Endothelial cell of umbilical vein (primary cell): ENCODE measurements around the gene MVB12B. TPM values are rescaled to one million over a fixed set of nuclear protein-coding genes. Genes with fewer than 3 reads are reported as not detected.
A peak's percentile ranks its signal among the peaks of the same experiment; 100 is the strongest.

ENCODE experiments used
- BruUV-seq: library from RNA; stranded (reverse); fragments of 400-500 nt; replicated peaks from 2 replicates; lab custom pipeline; 2021; lab: Mats Ljungman, UMichigan
- CTCF ChIA-PET: fragments of 300-600, 350-600 bp; sonication (Branson Sonifier 250); formaldehyde crosslinking; loops from one replicate; lab custom pipeline; 2021; ENCODE audit warnings: antibody characterized with exemption, inconsistent platforms; lab: Charles Lee
- POLR2A ChIA-PET: fragments of 300-600, 350-600 bp; sonication (Branson Sonifier 250); formaldehyde crosslinking; loops from one replicate; lab custom pipeline; 2021; ENCODE audit warnings: antibody characterized with exemption, inconsistent platforms; lab: Charles Lee
- DNase-seq: peaks from one replicate; pipeline ENCODE4 v3.0.0-alpha.2; 2011; ENCODE audit warnings: low read depth, low spot score
- FAIRE-seq: peaks from 2 replicates; lab custom pipeline; 2011; peaks lifted over from hg19 to GRCh38; lab: Jason Lieb, UNC
- H2AFZ ChIP-seq: 2 replicates; pipeline ENCODE4 v1.6.0; 2012; ENCODE audit warnings: low read depth, low read length, control low read depth, inconsistent platforms
- H3K27ac ChIP-seq: 2 replicates; pipeline ENCODE4 v1.5.1; 2011; ENCODE audit warnings: low read depth, mild to moderate bottlenecking, control low read depth, low read length, moderate library complexity; ENCODE audit not compliant: insufficient read depth
- H3K27me3 ChIP-seq, 2 experiments: 2 replicates each; pipeline versions ENCODE4 v1.6.0 to v1.6.1; 2011; ENCODE audit warnings: low read length in 2 of 2, mixed read lengths in 1 of 2; ENCODE audit not compliant: control insufficient read depth in 2 of 2, insufficient read depth in 2 of 2
- H3K36me3 ChIP-seq, 2 experiments: 2 replicates in 1 of 2; 3 replicates in 1 of 2; pipeline ENCODE4 v1.5.1; 2011; ENCODE audit warnings: low read length in 2 of 2, mild to moderate bottlenecking in 1 of 2, moderate library complexity in 1 of 2; ENCODE audit not compliant: control insufficient read depth in 2 of 2, insufficient read depth in 2 of 2; ENCODE audit errors: extremely low read depth in 1 of 2
- H3K4me1 ChIP-seq: 3 replicates; pipeline ENCODE4 v1.5.1; 2011; ENCODE audit warnings: mild to moderate bottlenecking, low read length; ENCODE audit not compliant: control insufficient read depth, insufficient read depth; ENCODE audit errors: extremely low read depth
- H3K4me2 ChIP-seq: 2 replicates; pipeline ENCODE4 v1.6.1; 2011; ENCODE audit warnings: low read length, control low read depth, mixed read lengths; ENCODE audit not compliant: insufficient read depth
- H3K4me3 ChIP-seq, 3 experiments: fragments of 200-600 bp in 1 of 3; sonication (generic), shearing (Covaris generic) in 1 of 3; replicated peaks in 1 of 3; 2 replicates each; pipeline ENCODE4 v1.5.1; 2011 to 2016; ENCODE audit warnings: control low read depth in 3 of 3, low read length in 3 of 3, mild to moderate bottlenecking in 2 of 3, inconsistent platforms in 1 of 3, low read depth in 1 of 3, moderate library complexity in 1 of 3; ENCODE audit not compliant: insufficient read depth in 1 of 3
- H3K79me2 ChIP-seq: 2 replicates; pipeline ENCODE4 v1.6.0; 2012; ENCODE audit warnings: low read length, inconsistent platforms; ENCODE audit not compliant: control insufficient read depth, insufficient read depth
- H3K9ac ChIP-seq: replicated peaks from 2 replicates; pipeline ENCODE3; 2011; ENCODE audit warnings: low read length, control low read depth; ENCODE audit not compliant: insufficient read depth; ENCODE audit errors: extremely low read depth
- H3K9me1 ChIP-seq: replicated peaks from 3 replicates; pipeline ENCODE4 v1.6.0; 2011; ENCODE audit warnings: mild to moderate bottlenecking, low read length; ENCODE audit not compliant: control insufficient read depth, insufficient read depth; ENCODE audit errors: extremely low read depth
- H3K9me3 ChIP-seq: replicated peaks from 2 replicates; pipeline ENCODE4 v1.5.1; 2012; ENCODE audit warnings: low read length, inconsistent platforms; ENCODE audit not compliant: control insufficient read depth, insufficient read depth
- H4K20me1 ChIP-seq: replicated peaks from 2 replicates; pipeline ENCODE3; 2011; ENCODE audit warnings: mild to moderate bottlenecking, low read length; ENCODE audit not compliant: control insufficient read depth, insufficient read depth; ENCODE audit errors: extremely low read depth
- CTCF ChIP-seq, 2 donors: IDR thresholded peaks; 1 replicate in 1 of 2; 2 replicates in 1 of 2; pipeline ENCODE4 v1.5.1; 2011; ENCODE audit warnings: low read length in 2 of 2, mild to moderate bottlenecking in 2 of 2, moderate library complexity in 2 of 2, control low read depth in 1 of 2, inconsistent platforms in 1 of 2, low read depth in 1 of 2; ENCODE audit not compliant: insufficient read depth in 1 of 2; ENCODE audit errors: extremely low read depth in 1 of 2
- EZH2 ChIP-seq: IDR thresholded peaks from 2 replicates; pipeline ENCODE4 v1.6.1; 2012; ENCODE audit warnings: borderline replicate concordance, low read depth, mild to moderate bottlenecking, moderate library complexity, low read length, inconsistent platforms; ENCODE audit not compliant: severe bottlenecking
- FOS ChIP-seq: IDR thresholded peaks from 2 replicates; pipeline ENCODE4 v1.6.1; 2011; ENCODE audit warnings: mild to moderate bottlenecking, low read length, moderate library complexity, borderline replicate concordance; ENCODE audit not compliant: insufficient read depth
- GATA2 ChIP-seq: IDR thresholded peaks from 2 replicates; pipeline ENCODE4 v1.7.0; 2011; ENCODE audit warnings: low read depth, mild to moderate bottlenecking, moderate library complexity, mixed read lengths, low read length; ENCODE audit not compliant: insufficient read length, insufficient read depth
- JUN ChIP-seq: IDR thresholded peaks from 2 replicates; pipeline ENCODE4 v1.6.1; 2011; ENCODE audit warnings: borderline replicate concordance, low read depth; ENCODE audit not compliant: insufficient read length, insufficient read depth
- MYC ChIP-seq: IDR thresholded peaks from one replicate; pipeline ENCODE4 v1.6.1; 2011; ENCODE audit warnings: mild to moderate bottlenecking, low read depth, low read length
- POLR2A ChIP-seq: IDR thresholded peaks from 2 replicates; pipeline ENCODE4 v1.6.1; 2012; ENCODE audit warnings: low read depth, mild to moderate bottlenecking, control low read depth, low read length
- POLR2AphosphoS5 ChIP-seq: IDR thresholded peaks from 2 replicates; pipeline ENCODE4 v1.6.1; 2012; ENCODE audit warnings: low read depth, mild to moderate bottlenecking, control low read depth, low read length, moderate library complexity; ENCODE audit not compliant: insufficient read depth
- dilution Hi-C: fragments of 300-500 bp; cut with MboI; formaldehyde crosslinking; loops from one replicate; pipeline ENCODE4 v1.15.0; 2019; ENCODE audit warnings: low sequenced_read_pairs; ENCODE audit not compliant: extremely low pct_ligation_motif_present
- intact Hi-C: fragments of 100-400 bp; cut with micrococcal nuclease; formaldehyde crosslinking; loops from one replicate; pipeline ENCODE4 v1.10.0; 2022
- polyA plus RNA-seq, 4 experiments: library from polyadenylated mRNA; depleted of rRNA in 3 of 4; stranded (reverse) in 3 of 4; unstranded in 1 of 4; fragments of >200 nt; gene quantifications; 2 replicates each; pipeline versions ENCODE4 v1.2.1 to v1.2.3, GENCODE V29; 2011 to 2012; ENCODE audit warnings: missing spikeins in 1 of 4
- total RNA-seq: library from RNA; stranded (reverse); gene quantifications from 2 replicates; pipeline ENCODE4 v1.2.3, GENCODE V29; 2021
- TF ChIP-seq, protein P1 (sequence below): IDR thresholded peaks from 2 replicates; pipeline ENCODE4 v1.6.1; 2011; ENCODE audit not compliant: insufficient read depth, insufficient read length

MVB12B gene
- total and polyA plus RNA-seq, 2 donors (not counting 3 experiments of a cell fraction or from before 2014, with no cell fraction given), result 6.6 to 17.3 TPM

- Histone ChIP-seq H3K36me3 (peaks cover 2 to 9% of the 10 kb centered on the region in 2 experiments), H3K9me1 (no peaks in the 10 kb centered on the region), H3K27ac (no peak overlapping the region), H3K79me2 (no peaks in the 10 kb centered on the region), H3K4me3 (no peak overlapping the region), H4K20me1 (no peaks in the 10 kb centered on the region), H3K4me1 (peaks cover 14% of the 10 kb centered on the region), H2AFZ (no peak overlapping the region), H3K4me2 (no peak overlapping the region), H3K27me3 (no peaks in the 10 kb centered on the region), H3K9ac (no peak overlapping the region), H3K9me3 (no peaks in the 10 kb centered on the region)
- ChIA-PET POLR2A (no interaction called here), CTCF (interaction anchor here (3.9 kb wide), 1 partner anchor 59 kb away, joined by 29 read pairs; no protein-coding TSS in a partner anchor)
- dilution Hi-C loops (no loop called here), intact Hi-C loops (no loop called here)
- BruUV-seq, result no TSS peak
- FAIRE-seq (peak; percentile 4), DNase-seq (no peak)
- TF ChIP-seq CTCF (IDR thresholded peaks at IDR 0.05; ENCODE audit: extremely low read depth in 1 of 2, insufficient read depth in 1 of 2, low read depth in 1 of 2, low read length in 2 of 2) (no peak), FOS (no peak), EZH2 (no peak), GATA2 (no peak), POLR2AphosphoS5 (no peak), MYC (no peak), JUN (no peak), POLR2A (no peak)
- TF ChIP-seq, protein P1, sequence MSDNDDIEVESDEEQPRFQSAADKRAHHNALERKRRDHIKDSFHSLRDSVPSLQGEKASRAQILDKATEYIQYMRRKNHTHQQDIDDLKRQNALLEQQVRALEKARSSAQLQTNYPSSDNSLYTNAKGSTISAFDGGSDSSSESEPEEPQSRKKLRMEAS, result no peak
Measured at GRCh38 chr9:126338945-126339344, 12.3 kb downstream of the MVB12B start.
